Activated CD8-positive, alpha-beta memory T cell treated with anti-CD3 and anti-CD28 coated beads, Interleukin-2, amount 10 ng/mL, durations not matched to agents 7 days and 5 days (primary cell): Measurements from ENCODE around the gene PXYLP1. TPM values are rescaled to one million over a fixed set of nuclear protein-coding genes. Genes with fewer than 3 reads are reported as not detected.
"Not testable (repeated sequence)": the region's sequence is repeated elsewhere in the genome, so short reads cannot be mapped to it uniquely, and the experiment has no call there.

Source experiments
- ATAC-seq: fragments of 150-1000 bp; cut with Tn5 transposase; one replicate; pipeline ENCODE4 v1.10.0; 2021; ENCODE audit warnings: moderate library complexity
- CTCF ChIA-PET: fragments of 350-600 bp; sonication (Branson Sonifier 250); formaldehyde crosslinking; loops from one replicate; lab custom pipeline; 2021; ENCODE audit warnings: antibody characterized with exemption; lab: Charles Lee
- DNase-seq: peaks from one replicate; pipeline ENCODE4 v3.0.0-alpha.2; 2020
- H3K27ac Mint-ChIP-seq: one replicate; pipeline ENCODE4 v1.8.0; 2021; ENCODE audit warnings: mild to moderate bottlenecking, mixed read lengths
- H3K27me3 Mint-ChIP-seq: one replicate; pipeline ENCODE4 v1.8.0; 2021; ENCODE audit warnings: mixed read lengths
- H3K36me3 Mint-ChIP-seq: one replicate; pipeline ENCODE4 v1.8.0; 2021; ENCODE audit warnings: mild to moderate bottlenecking, mixed read lengths
- H3K4me1 Mint-ChIP-seq: one replicate; pipeline ENCODE4 v1.8.0; 2021; ENCODE audit warnings: mixed read lengths
- H3K4me3 Mint-ChIP-seq: one replicate; pipeline ENCODE4 v1.8.0; 2021; ENCODE audit warnings: mild to moderate bottlenecking, moderate library complexity, mixed read lengths
- H3K9me3 Mint-ChIP-seq: one replicate; pipeline ENCODE4 v1.8.0; 2022; ENCODE audit warnings: low read depth, mixed read lengths
- total RNA-seq, 2 experiments: library from RNA; stranded (reverse); gene quantifications; one replicate each; pipeline ENCODE4 v1.2.3, GENCODE V29; 2021

The PXYLP1 gene
- total RNA-seq, 2 experiments from 2014 or later, result 10.3 to 18.4 TPM

DNA sequence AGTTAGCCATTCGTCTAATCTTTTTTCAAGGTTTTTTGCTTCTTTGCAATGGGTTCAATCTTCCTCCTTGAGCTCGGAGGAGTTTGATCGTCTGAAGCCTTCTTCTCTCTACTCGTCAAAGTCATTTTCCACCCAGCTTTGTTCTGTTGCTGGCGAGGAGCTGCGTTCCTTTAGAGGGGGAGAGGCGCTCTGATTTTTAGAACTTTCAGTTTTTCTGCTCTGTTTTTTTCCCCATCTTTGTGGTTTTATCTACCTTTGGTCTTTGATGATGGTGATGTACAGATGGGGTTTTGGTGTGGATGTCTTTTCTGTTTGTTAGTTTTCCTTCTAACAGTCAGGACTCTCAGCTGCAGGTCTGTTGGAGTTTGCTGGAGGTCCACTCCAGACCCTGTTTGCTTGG lies 68.8 kb downstream of the PXYLP1 start:
- not testable (repeated sequence) for H3K4me3 Mint-ChIP-seq, DNase-seq, H3K9me3 Mint-ChIP-seq, H3K4me1 Mint-ChIP-seq, ATAC-seq, H3K36me3 Mint-ChIP-seq, H3K27me3 Mint-ChIP-seq, H3K27ac Mint-ChIP-seq
- CTCF ChIA-PET, result interaction anchor here (1.0 to 17.8 kb wide), 3 partner anchors 12 to 156 kb away, joined by 3 to 334 read pairs (median 3); no protein-coding TSS in a partner anchor

DNA sequence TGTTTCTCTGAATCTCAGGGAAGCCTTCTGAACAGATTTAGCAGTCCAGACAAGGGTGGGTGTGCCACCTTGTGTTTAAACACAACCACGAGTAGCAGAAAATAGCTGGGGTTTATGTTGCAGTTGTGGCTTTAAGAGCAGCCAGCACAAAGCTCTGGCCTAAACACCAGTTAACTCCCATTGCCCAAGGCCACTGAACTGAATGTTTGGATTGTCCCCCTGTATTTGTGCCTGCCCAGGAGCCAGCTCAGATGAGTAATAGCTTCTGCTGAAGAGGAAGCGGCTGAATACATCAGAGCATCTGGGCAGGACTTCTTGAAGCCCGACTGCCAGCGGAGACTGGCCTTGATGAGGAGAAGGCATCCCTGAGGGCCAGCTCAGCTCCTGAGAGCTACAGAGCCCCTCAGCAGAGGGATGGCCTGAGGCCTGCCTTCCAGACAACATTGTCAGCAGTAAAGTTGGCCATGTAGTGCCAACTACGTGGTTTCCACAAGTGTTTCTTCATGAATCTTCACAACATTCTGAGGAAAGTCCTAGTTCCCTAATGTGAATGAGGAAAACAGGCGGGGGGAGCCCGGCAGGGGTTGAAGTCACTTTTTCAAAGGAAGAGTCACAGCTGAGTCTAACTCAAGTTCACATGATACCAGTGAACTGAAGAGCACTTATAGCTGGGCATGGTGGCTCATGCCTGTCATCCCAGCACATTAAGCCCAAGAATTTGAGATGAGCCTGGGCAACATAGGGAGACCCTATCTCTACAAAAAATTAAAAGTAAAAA lies 70.9 kb downstream of the PXYLP1 start:
- DNase-seq, result no peak
- Mint-ChIP-seq H3K4me3 (no peak overlapping the region), H3K27ac (no peak overlapping the region), H3K36me3 (no peaks in the 10 kb centered on the region), H3K9me3 (no peaks in the 10 kb centered on the region), H3K4me1 (peaks cover 13% of the 10 kb centered on the region), H3K27me3 (no peaks in the 10 kb centered on the region)
- CTCF ChIA-PET, result interaction anchor here (0.6 to 17.8 kb wide), 12 partner anchors 9 to 302 kb away, joined by 3 to 334 read pairs (median 5); partner anchors contain the start of gene PXYLP1
- ATAC-seq, result no peak

DNA sequence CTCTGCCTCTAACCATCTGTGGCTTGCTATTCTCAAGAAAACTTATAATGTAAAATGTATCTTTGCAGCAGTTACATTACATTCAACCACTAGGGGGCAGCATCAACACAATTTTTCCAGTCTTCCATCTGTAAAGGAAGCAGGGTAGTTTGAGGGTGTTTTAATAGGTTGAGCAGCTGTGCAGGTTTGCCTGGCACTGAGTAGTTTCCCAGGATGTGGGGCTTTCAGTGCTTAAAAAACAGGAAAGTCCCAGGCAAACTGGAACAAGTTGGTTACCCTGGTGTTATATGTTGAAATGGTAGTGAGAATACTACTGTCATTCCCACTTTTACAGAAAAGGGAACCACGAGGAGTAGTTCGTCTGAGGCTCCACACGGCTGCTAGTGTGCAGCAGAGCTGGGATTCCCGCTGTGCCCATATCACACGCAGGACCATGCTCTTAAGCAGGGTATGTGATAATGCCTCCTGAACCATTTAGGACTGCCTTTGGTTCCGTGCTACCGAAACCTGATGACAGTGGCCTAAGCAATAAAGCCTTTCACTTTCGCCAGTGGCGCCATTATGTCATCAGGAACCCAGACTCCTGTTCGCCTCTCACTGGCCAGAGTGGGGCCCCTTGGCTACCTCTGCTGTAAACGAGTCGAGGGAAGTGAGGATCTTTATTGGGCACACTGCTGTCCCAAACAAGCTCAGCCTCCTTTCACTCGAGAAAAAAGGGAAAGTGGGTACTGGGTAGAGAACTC lies 72.0 kb downstream of the PXYLP1 start:
- DNase-seq, result peak; percentile 73
- Mint-ChIP-seq H3K4me1 (peaks cover 23% of the 10 kb centered on the region), H3K27me3 (no peaks in the 10 kb centered on the region), H3K36me3 (no peaks in the 10 kb centered on the region), H3K4me3 (no peak overlapping the region), H3K27ac (no peak overlapping the region), H3K9me3 (no peaks in the 10 kb centered on the region)
- ATAC-seq, result peak; percentile 73
- CTCF ChIA-PET, result interaction anchor here (0.7 to 17.8 kb wide), 14 partner anchors 8 to 341 kb away, joined by 3 to 334 read pairs (median 4); partner anchors contain the start of gene PXYLP1

DNA sequence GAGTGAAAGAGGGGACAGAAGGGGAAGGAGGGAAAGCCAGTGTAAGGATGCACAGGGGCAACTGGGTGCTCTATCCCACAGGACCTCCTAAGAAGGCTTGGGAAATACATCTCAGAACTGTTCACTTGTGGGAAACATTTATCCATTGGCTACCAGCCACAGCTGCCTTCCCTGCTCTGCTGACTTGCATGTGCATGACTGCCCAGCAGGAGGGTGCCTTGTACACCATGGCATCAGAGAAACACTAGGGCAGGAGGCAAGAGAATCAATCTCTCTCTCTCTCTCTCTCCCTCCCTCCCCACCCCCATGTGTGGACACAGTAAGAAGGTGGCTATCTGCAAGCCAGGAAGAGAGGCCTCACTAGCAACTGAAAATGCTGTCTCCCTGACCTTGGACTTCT lies 73.8 kb downstream of the PXYLP1 start:
- Mint-ChIP-seq H3K27ac (no peak overlapping the region), H3K4me1 (peaks cover 27% of the 10 kb centered on the region), H3K9me3 (no peaks in the 10 kb centered on the region), H3K36me3 (no peaks in the 10 kb centered on the region), H3K4me3 (no peak overlapping the region), H3K27me3 (no peaks in the 10 kb centered on the region)
- CTCF ChIA-PET, result interaction anchor here (0.7 to 17.8 kb wide), 12 partner anchors 10 to 151 kb away, joined by 3 to 334 read pairs (median 5); partner anchors contain the start of gene PXYLP1
- no peak for DNase-seq
- no peak for ATAC-seq

DNA sequence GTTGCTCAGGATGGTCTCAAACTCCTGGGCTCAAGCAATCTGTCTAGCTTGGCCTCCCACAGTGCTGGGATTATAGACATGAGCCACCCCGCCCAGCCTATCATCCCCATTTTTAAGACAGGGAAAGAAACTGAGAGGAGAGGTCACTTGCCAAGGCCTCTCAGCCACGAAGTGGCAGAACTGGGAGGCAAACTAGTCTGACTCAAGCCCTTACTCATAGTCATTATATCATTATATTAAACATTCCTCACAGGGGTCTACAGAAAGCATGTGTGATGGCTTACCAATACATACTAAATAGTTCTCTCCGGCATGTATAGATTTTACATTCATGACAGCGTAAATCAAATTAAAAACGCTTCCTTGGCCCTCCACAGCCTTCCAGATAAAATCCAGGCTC lies 74.7 kb downstream of the PXYLP1 start:
- DNase-seq (no peak), ATAC-seq (no peak)
- CTCF ChIA-PET, result interaction anchor here (1.5 to 17.8 kb wide), 4 partner anchors 54 to 150 kb away, joined by 5 to 334 read pairs (median 14); partner anchors contain the start of gene PXYLP1
- Mint-ChIP-seq H3K9me3 (no peaks in the 10 kb centered on the region), H3K36me3 (no peaks in the 10 kb centered on the region), H3K27me3 (no peaks in the 10 kb centered on the region), H3K27ac (no peak overlapping the region), H3K4me3 (no peak overlapping the region), H3K4me1 (peaks cover 36% of the 10 kb centered on the region)

DNA sequence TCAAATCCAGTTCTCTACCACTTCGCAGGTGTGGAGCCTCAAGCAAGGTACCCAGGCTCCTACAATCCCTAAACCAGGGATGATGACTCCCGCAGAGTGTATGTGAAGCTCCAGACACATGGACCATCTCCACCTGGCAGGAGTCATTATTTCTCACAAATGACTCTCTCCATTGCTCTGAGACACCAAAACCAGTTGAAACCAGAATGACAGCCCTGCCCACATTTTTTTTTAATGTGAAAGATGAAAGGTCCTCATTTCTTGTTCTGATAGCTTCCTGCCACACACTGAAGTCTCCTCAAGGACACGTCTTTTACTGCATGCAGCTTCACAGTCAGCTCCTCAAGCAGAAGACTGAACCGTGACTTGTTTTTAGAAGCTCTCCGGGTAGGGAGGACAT lies 75.3 kb downstream of the PXYLP1 start:
- Mint-ChIP-seq H3K4me1 (peaks cover 39% of the 10 kb centered on the region), H3K9me3 (no peaks in the 10 kb centered on the region), H3K27me3 (no peaks in the 10 kb centered on the region), H3K36me3 (no peaks in the 10 kb centered on the region), H3K4me3 (peak overlapping the region; percentile 18), H3K27ac (peak overlapping the region; percentile 41)
- CTCF ChIA-PET, result interaction anchor here (0.7 to 17.8 kb wide), 9 partner anchors 42 to 149 kb away, joined by 3 to 334 read pairs (median 3); partner anchors contain the start of gene PXYLP1
- DNase-seq, result no peak
- ATAC-seq, result no peak

DNA sequence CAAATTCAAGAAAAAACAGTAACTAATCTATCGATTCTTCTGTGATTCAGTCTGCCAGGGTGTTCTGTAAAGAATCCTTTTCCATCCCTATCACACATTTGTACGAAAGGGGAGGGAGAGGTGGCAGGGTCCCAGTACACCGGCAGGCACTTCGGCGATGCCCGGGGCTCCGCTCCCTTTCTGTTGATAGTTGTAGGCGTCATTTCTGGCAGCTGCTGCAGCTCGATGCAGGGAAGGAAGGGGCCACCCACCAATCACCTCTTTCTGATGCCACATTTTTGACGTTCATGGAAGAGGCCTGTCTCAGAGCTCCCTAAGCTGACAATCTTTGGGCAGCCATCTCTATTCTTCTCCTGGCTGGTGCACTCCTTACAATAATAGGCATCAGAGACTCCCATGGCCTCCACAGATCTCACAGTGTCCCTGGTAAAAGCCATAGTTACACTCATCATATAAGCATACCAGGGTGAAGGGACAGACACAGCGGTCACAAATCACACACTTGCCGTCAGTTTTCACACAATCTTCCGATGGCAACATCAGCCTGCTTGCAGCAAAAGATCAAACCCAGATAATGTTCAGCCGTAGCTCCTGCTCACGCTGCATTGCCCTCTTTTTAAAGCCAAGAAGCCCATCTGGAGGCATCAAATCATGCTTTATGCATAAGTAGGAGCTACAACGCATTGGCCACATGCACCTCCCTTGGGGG lies 75.9 kb downstream of the PXYLP1 start:
- Mint-ChIP-seq H3K9me3 (no peaks in the 10 kb centered on the region), H3K4me1 (peaks cover 45% of the 10 kb centered on the region), H3K4me3 (peak overlapping the region; percentile 18), H3K27ac (peak overlapping the region; percentile 41), H3K36me3 (no peaks in the 10 kb centered on the region), H3K27me3 (no peaks in the 10 kb centered on the region)
- CTCF ChIA-PET, result interaction anchor here (0.7 to 17.8 kb wide), 11 partner anchors 12 to 149 kb away, joined by 3 to 334 read pairs (median 3); partner anchors contain the start of gene PXYLP1
- no peak for DNase-seq
- ATAC-seq, result no peak

DNA sequence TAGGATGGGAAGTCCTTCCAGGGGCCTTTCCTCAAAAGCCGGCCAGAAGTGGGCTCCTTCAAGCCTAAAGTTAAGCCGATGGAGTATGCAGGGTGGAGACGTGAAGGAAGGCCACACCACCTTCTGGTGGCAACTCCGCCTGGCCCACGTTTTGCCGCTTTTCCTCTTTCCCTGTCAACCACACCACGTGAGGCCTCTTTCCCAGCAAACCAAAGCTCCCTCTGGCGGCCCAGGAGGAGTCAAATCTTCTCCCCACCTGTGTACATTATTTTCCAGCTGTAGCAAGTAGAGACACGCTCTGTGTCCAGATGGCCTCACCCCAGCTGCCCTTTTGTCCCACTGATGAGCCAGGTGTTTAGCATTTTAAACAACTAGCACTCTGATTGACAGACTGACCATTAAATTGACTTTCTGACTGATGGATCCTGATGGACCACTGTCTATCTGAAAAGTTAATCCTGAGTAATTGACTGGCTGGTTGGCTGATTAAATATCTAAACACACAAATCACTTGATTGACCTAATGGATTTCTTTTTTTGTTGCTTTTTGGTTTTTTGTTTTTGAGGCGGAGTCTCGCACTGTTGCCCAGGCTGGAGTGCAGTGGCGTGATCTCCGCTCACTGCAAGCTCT lies 77.1 kb downstream of the PXYLP1 start:
- ATAC-seq, result no peak
- Mint-ChIP-seq H3K9me3 (no peaks in the 10 kb centered on the region), H3K4me3 (no peak overlapping the region), H3K36me3 (no peaks in the 10 kb centered on the region), H3K27me3 (no peaks in the 10 kb centered on the region), H3K27ac (peak overlapping the region; percentile 48), H3K4me1 (peaks cover 47% of the 10 kb centered on the region)
- no peak for DNase-seq
- CTCF ChIA-PET, result interaction anchor here (1.0 to 17.8 kb wide), 4 partner anchors 14 to 148 kb away, joined by 3 to 334 read pairs (median 10); partner anchors contain the start of gene PXYLP1

DNA sequence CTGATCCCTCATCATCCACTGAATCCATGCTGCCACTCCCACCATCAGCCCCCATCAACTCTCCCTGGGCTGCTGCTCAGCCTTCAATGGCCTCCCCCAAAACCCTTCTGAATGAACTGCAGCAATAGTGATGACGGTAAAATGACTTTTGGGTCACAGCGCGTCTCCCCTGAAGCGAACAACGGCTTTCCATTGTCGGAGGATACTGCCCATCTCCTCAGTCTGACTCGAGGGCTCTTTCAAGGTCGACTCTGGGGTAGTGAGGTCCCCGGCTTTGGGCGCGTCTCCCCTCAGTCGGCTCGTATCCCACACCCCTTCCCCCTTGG lies 79.5 kb downstream of the PXYLP1 start:
- Mint-ChIP-seq H3K27ac (peak overlapping the region; percentile 98), H3K4me3 (peak overlapping the region; percentile 91), H3K36me3 (no peaks in the 10 kb centered on the region), H3K9me3 (no peaks in the 10 kb centered on the region), H3K27me3 (no peaks in the 10 kb centered on the region), H3K4me1 (peaks cover 47% of the 10 kb centered on the region)
- ATAC-seq (no peak), DNase-seq (no peak)
- CTCF ChIA-PET, result interaction anchor here (0.6 to 17.8 kb wide), 29 partner anchors 8 to 335 kb away, joined by 3 to 334 read pairs (median 5); partner anchors contain the start of gene PXYLP1

DNA sequence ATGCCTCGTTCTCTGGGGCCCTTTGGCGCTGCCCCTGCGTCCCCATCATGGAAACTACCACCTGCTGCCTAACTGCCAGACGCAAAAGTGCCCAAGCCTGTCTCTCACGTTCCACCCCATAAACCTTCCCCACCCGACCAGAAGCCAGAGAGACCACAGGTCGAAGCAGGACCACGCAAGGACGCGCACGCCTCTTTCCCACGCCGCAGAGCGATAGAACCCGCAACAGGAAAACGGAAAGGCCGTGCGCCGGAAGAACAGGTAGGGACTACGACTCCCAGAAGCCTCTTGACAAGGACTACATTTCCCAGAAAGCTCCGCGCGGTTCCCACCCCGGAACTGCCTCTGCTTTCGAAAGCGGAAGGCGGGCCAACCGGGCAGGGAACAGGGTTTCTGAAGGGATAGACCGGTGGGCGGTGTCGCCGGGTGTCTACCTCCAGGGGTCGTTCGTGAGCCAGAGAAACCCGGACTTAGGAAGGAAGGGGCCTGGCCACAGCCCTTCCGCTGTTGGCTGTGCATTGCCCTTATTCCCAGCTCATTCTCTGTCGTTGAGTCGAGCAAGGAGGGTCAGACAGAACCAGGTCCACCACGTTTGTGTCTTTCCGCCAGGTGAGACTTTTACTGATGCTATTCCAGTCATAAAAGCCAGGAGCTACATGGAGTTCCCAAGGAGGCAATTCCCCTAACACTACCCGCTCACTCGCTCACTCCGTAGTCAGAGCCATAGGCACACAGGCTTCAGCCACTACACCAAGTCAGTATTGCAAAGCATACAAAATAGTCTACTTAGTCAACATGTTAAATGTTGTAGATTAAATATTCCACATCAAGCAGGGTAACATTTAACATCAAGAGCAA lies 80.1 kb downstream of the PXYLP1 start:
- Mint-ChIP-seq H3K27ac (peak overlapping the region; percentile 98), H3K27me3 (no peaks in the 10 kb centered on the region), H3K9me3 (no peaks in the 10 kb centered on the region), H3K36me3 (no peaks in the 10 kb centered on the region), H3K4me1 (peaks cover 44% of the 10 kb centered on the region), H3K4me3 (peak overlapping the region; percentile 91)
- CTCF ChIA-PET, result interaction anchor here (0.6 to 17.8 kb wide), 34 partner anchors 9 to 335 kb away, joined by 3 to 334 read pairs (median 4); partner anchors contain the start of gene PXYLP1
- peak; percentile 100 for DNase-seq
- ATAC-seq, result peak; percentile 95

DNA sequence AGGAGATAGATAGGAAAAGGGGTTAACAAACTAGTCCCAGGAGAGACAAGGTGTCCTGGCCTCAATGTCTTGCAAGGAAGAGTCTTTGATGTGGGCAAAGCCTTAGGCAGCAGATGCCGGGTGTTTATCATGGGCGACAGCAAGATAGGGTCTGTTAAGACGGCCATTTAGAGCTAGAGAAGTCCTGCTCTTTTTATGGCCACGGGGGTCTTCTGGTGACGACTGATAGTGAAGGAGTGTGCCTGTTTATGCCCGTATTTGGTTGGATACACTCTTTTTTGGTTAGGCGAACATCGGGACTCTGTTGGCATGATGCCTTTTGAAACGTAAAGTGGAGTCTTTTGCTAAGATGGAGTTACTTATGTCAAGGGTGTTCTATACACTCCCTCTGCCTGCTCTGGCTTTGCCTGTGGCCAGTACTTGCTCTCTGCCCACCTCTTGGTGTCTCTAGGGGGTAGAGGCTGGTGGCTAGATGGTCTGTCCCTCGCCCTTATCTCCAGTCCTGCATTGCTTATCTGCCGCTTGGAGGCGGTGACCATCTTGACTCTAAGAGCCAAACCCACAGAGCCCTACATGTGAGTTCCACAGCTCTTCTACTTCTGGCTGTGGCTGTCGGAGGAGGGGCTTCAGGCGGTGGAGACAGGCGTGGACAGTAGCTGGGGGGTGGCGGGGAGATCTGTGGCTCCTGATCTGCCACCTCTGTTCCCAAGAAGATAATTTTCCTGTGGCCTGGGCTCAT lies 80.9 kb downstream of the PXYLP1 start:
- H3K27me3 Mint-ChIP-seq, result no peaks in the 10 kb centered on the region
- DNase-seq (no peak), ATAC-seq (no peak)
- CTCF ChIA-PET, result interaction anchor here (1.0 to 17.8 kb wide), 26 partner anchors 8 to 249 kb away, joined by 3 to 334 read pairs (median 6); partner anchors contain the start of gene PXYLP1
- H3K27ac Mint-ChIP-seq, result peak overlapping the region; percentile 98
- no peaks in the 10 kb centered on the region for H3K9me3 Mint-ChIP-seq
- no peaks in the 10 kb centered on the region for H3K36me3 Mint-ChIP-seq
- H3K4me1 Mint-ChIP-seq, result peaks cover 36% of the 10 kb centered on the region
- H3K4me3 Mint-ChIP-seq, result peak overlapping the region; percentile 91
